Endothelial cell of hepatic sinusoid (primary cell): Measurements from ENCODE around the gene TBCD.
"Not testable (repeated sequence)": the region's sequence is repeated elsewhere in the genome, so short reads cannot be mapped to it uniquely, and the experiment has no call there.

Experiments
- in situ Hi-C: cut with HindIII; loops from 2 replicates; pipeline ENCODE4 v1.10.0; 2017; ENCODE audit warnings: low sequenced_read_pairs

TBCD gene

GRCh38 chr17:82729479-82730260 is 22.2 kb upstream of the TBCD start:
- in situ Hi-C loops: no loop called here

- in situ Hi-C loops: no loop called here
Measured at GRCh38 chr17:82732118-82732743, 19.6 kb upstream of the TBCD start.

DNA sequence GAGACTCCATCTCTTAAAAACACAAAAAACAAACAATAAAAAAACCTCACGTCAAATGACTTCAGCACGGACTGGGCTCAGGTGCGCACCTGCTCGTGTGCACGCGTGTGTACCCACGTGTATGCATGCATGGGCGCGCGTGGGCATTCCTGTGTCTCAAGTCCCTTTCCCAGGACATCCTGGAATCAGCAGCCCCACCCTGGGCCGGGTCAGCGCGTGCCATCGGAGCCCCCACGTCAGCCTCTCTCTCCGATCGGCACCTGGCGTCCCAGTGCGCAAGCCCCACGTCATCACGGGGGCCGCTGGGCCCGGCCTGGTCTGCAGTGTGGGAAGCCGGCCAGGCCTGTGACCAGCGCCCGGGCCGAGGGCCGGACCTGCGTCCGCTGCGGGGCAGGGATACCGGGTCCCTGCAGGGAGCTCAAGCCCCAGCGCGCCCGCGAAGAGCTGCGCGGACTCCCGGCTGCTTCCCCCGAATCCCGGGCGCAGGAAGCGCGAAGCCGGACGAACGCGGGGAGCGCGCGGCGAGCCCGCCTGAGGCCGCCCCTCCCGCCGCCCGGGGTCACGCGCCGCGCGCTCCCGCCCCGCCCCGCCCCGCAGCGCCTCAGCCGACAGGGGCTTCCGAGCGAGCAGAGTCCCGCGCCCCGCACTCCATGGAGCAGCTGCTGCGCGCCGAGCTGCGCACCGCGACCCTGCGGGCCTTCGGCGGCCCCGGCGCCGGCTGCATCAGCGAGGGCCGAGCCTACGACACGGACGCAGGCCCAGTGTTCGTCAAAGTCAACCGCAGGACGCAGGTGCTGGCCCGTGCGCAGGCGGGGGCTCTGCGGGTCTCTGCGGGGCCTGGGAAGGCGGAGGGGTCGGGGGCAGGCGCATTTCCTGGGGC is 16.6 kb upstream of the TBCD start, which contains the start of gene FN3K:
FN3K (plus strand) TSS at position 629 of the 880 bp plus-strand sequence; CDS start at position 651, 22 bp downstream.
- in situ Hi-C loops: no loop called here

DNA sequence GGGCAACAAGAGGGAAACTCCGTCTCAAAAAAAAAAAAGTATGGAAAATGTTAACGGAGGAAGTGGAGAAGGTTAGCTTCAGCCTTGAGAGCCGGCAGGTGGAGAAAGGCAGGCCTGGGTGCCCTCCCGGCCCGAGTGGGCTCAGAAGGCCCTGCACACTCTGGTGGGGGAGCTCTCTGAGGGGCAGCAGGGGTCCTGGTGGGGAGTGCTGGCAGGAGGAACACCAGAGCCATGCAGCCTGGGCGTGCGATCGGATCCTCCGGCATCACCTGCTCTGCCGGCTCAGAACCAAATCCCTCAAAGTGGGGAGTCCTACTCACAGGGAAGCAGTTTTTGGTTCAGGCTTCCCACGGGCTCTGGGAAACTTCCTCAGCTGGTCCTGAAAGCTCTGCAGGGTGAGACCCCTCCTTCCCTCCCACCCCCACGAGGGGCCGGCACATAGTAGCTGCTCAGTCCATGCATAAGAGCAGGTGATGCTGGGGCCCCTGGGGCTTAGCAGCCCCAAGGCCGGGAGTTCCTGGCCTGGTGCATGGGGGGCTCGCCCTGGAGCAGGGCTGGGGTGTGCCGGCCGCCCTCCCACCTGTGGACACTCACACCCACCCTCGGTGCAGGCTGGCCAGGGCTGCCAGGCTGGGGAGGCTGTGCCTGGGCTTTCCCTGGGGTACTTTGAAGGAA is 15.2 kb upstream of the TBCD start:
- in situ Hi-C loops: no loop called here

DNA sequence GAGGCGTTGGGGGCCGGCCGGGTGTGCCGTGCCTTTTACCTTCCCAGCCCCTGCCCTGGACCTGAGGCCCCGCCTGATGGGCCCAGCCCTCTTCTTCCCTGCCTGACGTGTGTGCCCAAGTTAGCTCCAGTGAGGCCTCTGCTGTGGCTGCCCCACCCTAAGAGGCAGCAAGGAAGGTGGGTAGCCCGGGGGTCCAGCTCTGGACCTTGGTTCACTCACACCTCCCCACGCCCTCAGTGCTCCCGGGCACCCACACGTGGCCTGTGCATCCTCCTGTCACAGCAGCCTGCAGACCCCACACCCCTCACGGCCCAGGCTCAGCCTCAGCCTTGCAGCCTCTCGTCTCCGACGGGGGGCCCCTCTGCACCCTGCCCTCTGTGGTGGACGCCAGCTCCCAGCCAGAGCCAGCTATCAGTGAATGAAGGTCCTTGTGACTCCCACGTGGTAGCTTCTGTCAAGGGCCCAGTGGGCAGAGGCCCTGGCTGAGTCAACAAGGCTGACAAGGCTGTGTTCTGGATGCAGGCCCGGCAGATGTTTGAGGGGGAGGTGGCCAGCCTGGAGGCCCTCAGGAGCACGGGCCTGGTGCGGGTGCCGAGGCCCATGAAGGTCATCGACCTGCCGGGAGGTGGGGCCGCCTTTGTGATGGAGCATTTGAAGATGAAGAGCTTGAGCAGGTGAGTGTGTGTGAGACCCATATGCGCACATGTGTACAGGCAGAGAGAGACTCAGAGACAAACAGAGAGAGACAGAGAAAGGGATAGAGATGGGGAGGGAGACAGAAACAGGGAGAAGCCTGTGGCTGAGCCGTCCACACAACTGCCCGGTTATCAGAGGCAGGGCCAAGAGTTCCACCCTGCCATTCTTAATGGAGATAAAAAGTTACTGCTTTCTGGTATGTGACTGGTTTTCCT is 13.6 kb upstream of the TBCD start:
- in situ Hi-C loops: no loop called here

GRCh38 chr17:82740906-82741759 is 10.7 kb upstream of the TBCD start:
- in situ Hi-C loops: no loop called here

DNA sequence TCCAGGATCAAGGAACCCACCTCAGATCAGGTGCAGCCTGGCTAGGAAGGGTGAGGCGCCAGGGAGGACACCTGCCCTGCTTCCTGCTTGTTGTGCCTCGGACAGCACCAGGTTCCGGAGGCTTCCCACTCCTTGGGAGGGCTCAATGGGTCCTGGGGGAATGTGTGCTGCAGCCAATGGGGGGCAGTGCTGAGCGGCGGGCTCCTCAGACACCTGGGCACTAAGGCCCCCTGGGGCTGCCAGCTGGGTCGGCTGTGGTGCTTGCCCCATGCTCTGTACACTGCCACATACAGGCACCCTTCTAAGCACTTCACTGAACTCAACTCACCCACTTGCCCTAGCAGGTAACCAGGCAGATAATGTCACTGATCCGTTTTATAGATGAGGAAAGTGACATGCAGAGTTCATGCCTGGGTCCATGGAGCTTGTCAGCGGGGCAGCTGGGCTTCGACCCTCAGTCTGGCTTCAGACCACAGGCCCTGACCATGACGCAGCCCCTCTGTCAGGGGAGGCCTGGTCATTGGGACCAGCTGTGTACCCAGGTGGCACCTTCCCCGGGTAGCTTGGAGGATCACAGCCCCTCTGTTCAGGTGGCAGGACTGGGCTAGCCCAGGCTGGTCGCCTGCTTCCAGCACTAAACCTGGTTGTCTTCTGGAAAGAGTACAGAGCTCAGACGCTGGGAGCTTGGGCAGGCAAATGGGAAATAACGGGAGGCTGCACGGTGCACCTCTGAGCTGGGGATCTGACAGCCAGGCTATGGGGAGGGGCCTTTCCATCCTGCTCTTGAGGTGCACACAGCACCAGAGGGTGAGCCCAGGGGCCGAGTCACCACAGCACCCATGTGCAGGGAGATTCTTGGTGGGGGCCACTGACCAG is 8.3 kb upstream of the TBCD start:
- in situ Hi-C loops: no loop called here

GRCh38 chr17:82744736-82745135 is 7.1 kb upstream of the TBCD start:
- in situ Hi-C loops: not testable (repeated sequence)

DNA sequence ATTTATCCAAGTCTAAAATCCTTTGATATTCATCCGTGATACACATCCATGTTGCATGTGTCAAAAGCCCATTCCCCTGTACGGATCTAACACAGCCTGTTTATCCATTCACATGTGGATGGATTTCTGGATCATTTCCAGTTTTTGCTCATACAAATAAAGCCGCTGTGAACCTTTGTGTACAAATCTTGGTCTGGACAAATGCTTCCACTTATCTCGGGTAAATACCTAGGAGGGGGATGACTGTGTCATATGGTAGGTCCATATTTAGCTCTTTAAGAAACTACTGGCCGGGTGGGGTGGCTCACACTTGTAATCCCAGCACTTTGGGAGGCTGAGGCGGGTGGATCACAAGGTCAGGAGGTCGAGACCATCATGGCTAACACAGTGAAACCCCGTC is 6.3 kb upstream of the TBCD start:
- in situ Hi-C loops: no loop called here

GRCh38 chr17:82748756-82749155 is 3.1 kb upstream of the TBCD start:
- in situ Hi-C loops: no loop called here

- in situ Hi-C loops: no loop called here
Measured at GRCh38 chr17:82750241-82750908, 1.5 kb upstream of the TBCD start.

- in situ Hi-C loops: no loop called here
Measured at GRCh38 chr17:82751171-82751570, 694 bp upstream of the TBCD start.

- in situ Hi-C loops: no loop called here
Measured at GRCh38 chr17:82752371-82753200, 721 bp downstream of the TBCD start.

DNA sequence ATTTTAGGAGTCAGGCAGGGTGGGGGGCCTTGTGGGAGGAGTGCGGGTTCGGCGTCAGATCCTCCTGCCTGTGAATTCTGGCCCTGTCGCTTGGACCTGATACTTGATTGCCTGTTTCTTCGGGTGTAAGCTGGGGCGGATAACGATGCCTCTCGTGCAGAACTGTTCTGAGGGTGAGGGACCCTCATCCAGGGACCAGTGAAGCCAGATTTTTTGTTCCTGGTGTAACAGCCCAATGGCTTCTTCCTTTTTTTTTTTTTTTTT is 1.3 kb downstream of the TBCD start:
- in situ Hi-C loops: no loop called here

DNA sequence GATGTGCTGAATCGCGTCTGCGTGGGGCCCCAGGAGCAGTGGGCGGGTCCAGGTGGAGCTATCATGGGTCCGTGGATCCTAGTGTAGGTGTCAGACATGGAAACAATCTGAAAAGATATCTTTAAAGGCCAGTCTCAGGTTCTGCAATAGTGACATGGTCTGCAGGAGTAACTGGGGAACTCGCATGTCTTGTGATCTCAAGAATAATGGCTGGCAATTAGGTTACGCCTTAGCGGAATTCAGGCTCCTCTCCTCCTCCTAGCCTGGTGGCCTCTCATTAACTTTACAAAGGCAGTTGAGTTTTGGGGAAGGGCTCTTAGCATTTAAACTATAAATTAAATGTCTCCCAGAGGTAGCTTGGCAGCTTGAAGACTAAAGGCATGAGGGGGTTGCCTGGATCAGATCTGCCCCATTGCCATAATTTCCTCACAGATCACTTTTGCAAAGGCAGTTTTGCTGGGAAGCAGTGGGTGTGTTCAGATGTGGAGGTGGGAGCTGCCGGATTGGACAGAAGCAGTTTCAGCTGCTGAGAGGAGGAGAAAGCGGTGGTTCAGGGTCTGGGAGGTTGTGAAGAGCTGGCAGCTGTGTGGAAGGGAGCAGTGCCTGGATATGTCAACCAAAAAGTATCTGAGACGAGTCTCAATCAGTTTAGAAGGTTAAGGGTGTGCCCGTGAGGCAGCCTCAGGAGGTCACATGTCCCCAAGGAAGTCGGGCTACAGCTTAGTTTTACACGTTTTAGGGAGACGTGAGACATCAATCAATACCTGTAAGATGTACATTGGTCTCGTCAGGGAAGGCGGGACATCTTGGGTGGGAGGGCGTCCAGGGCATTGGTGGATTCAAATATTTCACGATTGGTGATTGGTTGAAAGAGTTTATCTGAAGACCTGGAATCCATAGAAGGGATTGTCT is 2.7 kb downstream of the TBCD start:
- in situ Hi-C loops: no loop called here

- in situ Hi-C loops: no loop called here
Measured at GRCh38 chr17:82756166-82756565, 4.3 kb downstream of the TBCD start.
